Esophagus muscularis mucosa (tissue), 3 donors: ENCODE data around the gene IFIT2.

ENCODE experiments used
- CTCF ChIP-seq, 3 experiments: fragments of 200-600 bp in 2 of 3; fragments of 450-650 bp in 1 of 3; sonication (generic) in 2 of 3; IDR thresholded peaks; one replicate each; pipeline ENCODE4 v1.5.1; 2017 to 2019; ENCODE audit warnings: antibody characterized with exemption in 3 of 3, mild to moderate bottlenecking in 2 of 3, moderate library complexity in 1 of 3
- POLR2A ChIP-seq: fragments of 450-650 bp; IDR thresholded peaks from one replicate; pipeline ENCODE4 v1.6.1; 2017; ENCODE audit warnings: antibody characterized with exemption, moderate library complexity, mild to moderate bottlenecking, low read depth
- POLR2AphosphoS5 ChIP-seq, 2 donors: sonication (generic); formaldehyde crosslinking; IDR thresholded peaks; one replicate each; pipeline ENCODE4 v1.6.1; 2017; ENCODE audit warnings: antibody characterized with exemption in 2 of 2

GRCh38 chr10:89314676-89315075, 12.8 kb downstream of the IFIT2 start:
- TF ChIP-seq CTCF (IDR thresholded peaks at IDR 0.05): no peak
- no peak for TF ChIP-seq POLR2AphosphoS5 (IDR thresholded peaks at IDR 0.05)
- TF ChIP-seq POLR2A: no peak
